GM12878 (cell line): ENCODE measurements around the gene BCR. TPM values are rescaled to one million over a fixed set of nuclear protein-coding genes. Genes with fewer than 3 reads are reported as not detected.

Experiments used
- ATAC-seq: fragments of 200-7000 bp; cut with Tn5 transposase; 3 replicates; pipeline ENCODE4 v1.9.1; 2020; ENCODE audit warnings: mild to moderate bottlenecking, moderate library complexity
- BruUV-seq: library from RNA; stranded (reverse); fragments of 400-500 nt; replicated peaks from 2 replicates; lab custom pipeline; 2021; lab: Mats Ljungman, UMichigan
- CTCF ChIA-PET: fragments of 300-600 bp; sonication (Branson Sonifier 250); formaldehyde crosslinking; extraction: SDS; loops from one replicate; lab custom pipeline; 2021; ENCODE audit warnings: inconsistent platforms; lab: Yijun Ruan, JAX
- POLR2A ChIA-PET: fragments of 350-600 bp; formaldehyde crosslinking; extraction: SDS; loops from one replicate; lab custom pipeline; 2021; ENCODE audit warnings: inconsistent platforms; lab: Charles Lee
- RAD21 ChIA-PET: fragments of 300-600 bp; sonication (Branson Sonifier 250); formaldehyde crosslinking; loops from one replicate; lab custom pipeline; 2023; ENCODE audit warnings: antibody characterized with exemption; ENCODE audit not compliant: unreplicated experiment; lab: Charles Lee
- SMC1A ChIA-PET: fragments of 300-600 bp; sonication (Branson Sonifier 250); formaldehyde crosslinking; loops from one replicate; lab custom pipeline; 2023; ENCODE audit not compliant: unreplicated experiment, uncharacterized antibody; lab: Charles Lee
- DNase-seq: peaks from one replicate; pipeline ENCODE4 v3.0.0-alpha.2; 2011; ENCODE audit warnings: low read depth, low spot score
- FAIRE-seq: peaks from 3 replicates; lab custom pipeline; 2011; peaks lifted over from hg19 to GRCh38; lab: Jason Lieb, UNC
- H2AFZ ChIP-seq: 2 replicates; pipeline ENCODE4 v1.6.0; 2011; ENCODE audit warnings: low read depth, low read length, control low read depth; ENCODE audit not compliant: control insufficient read depth
- H3K27ac ChIP-seq: 2 replicates; pipeline ENCODE4 v1.5.1; 2011; ENCODE audit warnings: control low read depth; ENCODE audit not compliant: control insufficient read depth, insufficient read depth
- H3K27me3 ChIP-seq, 2 experiments: replicated peaks in 1 of 2; 2 replicates each; pipeline versions ENCODE4 v1.6.0 to v1.6.1; 2011; ENCODE audit warnings: low read length in 1 of 2; ENCODE audit not compliant: control insufficient read depth in 2 of 2, insufficient read depth in 2 of 2
- H3K36me3 ChIP-seq, 2 experiments: 2 replicates each; pipeline ENCODE4 v1.5.1; 2011; ENCODE audit warnings: low read length in 1 of 2; ENCODE audit not compliant: control insufficient read depth in 2 of 2, insufficient read depth in 2 of 2
- H3K4me1 ChIP-seq: 2 replicates; pipeline ENCODE4 v1.6.1; 2011; ENCODE audit warnings: mild to moderate bottlenecking, low read length, moderate library complexity, mixed read lengths; ENCODE audit not compliant: control insufficient read depth, insufficient read depth
- H3K4me2 ChIP-seq: 2 replicates; pipeline ENCODE4 v1.6.0; 2011; ENCODE audit warnings: control low read depth; ENCODE audit not compliant: control insufficient read depth, insufficient read depth
- H3K4me3 ChIP-seq: fragments of 200-600 bp; sonication (generic); 2 replicates; pipeline ENCODE4 v1.5.1; 2016
- H3K79me2 ChIP-seq: 2 replicates; pipeline ENCODE4 v1.6.0; 2011; ENCODE audit warnings: low read length; ENCODE audit not compliant: control insufficient read depth, insufficient read depth
- H3K9ac ChIP-seq: 2 replicates; pipeline ENCODE4 v1.8.0; 2011; ENCODE audit warnings: low read length, control low read depth, mixed read lengths; ENCODE audit not compliant: control insufficient read depth, insufficient read depth
- H3K9me3 ChIP-seq: replicated peaks from 3 replicates; pipeline ENCODE4 v1.5.1; 2011; ENCODE audit warnings: mild to moderate bottlenecking, low read length; ENCODE audit not compliant: control insufficient read depth, insufficient read depth
- H4K20me1 ChIP-seq: 2 replicates; pipeline ENCODE4 v1.6.0; 2011; ENCODE audit not compliant: control insufficient read depth, insufficient read depth
- RBBP5 ChIP-seq: fragments of 200-600 bp; sonication (generic); conservative IDR thresholded peaks from 2 replicates; pipeline ENCODE4 v1.6.1; 2016
- SREBF2 ChIP-seq: IDR thresholded peaks from 2 replicates; pipeline ENCODE4 v1.6.1; 2012; ENCODE audit warnings: mild to moderate bottlenecking, low read length
- STAT3 ChIP-seq: IDR thresholded peaks from 2 replicates; pipeline ENCODE4 v1.6.1; 2011; ENCODE audit warnings: low read depth, low read length, improper control_type of control experiment
- WGBS: methylation state at CpG from one replicate; pipeline ENCODE4 v1.1.6; 2016; ENCODE audit warnings: low lambda C conversion rate; ENCODE audit not compliant: insufficient replicate concordance, insufficient coverage; ENCODE audit errors: missing lambda C conversion rate; 5-methylcytosine and 5-hydroxymethylcytosine counted together
- in situ Hi-C: fragments of 300-500 bp; cut with MboI; formaldehyde crosslinking; loops from 9 replicates; pipeline ENCODE4 v1.14.3; 2018; ENCODE audit warnings: mixed read lengths
- intact Hi-C: fragments of 100-400 bp; cut with micrococcal nuclease; formaldehyde crosslinking; loops from one replicate; pipeline ENCODE4 v1.14.2; 2022; ENCODE audit not compliant: unreplicated experiment
- polyA plus RNA-seq, 11 experiments: library from polyadenylated mRNA; depleted of rRNA in 4 of 11; unstranded in 6 of 11; stranded (reverse) in 5 of 11; fragments of >200 nt; fragmentation: Nextera tagmentation in 4 of 11; fragmentation: Illumina TruSeq in 1 of 11; extraction: Ambion mirVana in 4 of 11; extraction: Trizol in 1 of 11; gene quantifications; 1 replicate in 1 of 11; 2 replicates in 10 of 11; pipeline versions ENCODE4 v1.2.1 to v1.2.3, GENCODE V29; 2011 to 2016; ENCODE audit warnings: inconsistent platforms in 2 of 11, missing spikeins in 2 of 11, low read depth in 1 of 11
- total RNA-seq, 4 experiments: library from RNA; depleted of rRNA in 3 of 4; stranded (reverse); fragments of >200 nt in 3 of 4; fragmentation: Illumina TruSeq in 1 of 4; extraction: Trizol in 1 of 4; gene quantifications; 2 replicates each; pipeline versions ENCODE4 v1.2.1 to v1.2.3, GENCODE V29; 2013 to 2021
- TF ChIP-seq, protein P1 (sequence below): fragments of 450-650 bp; IDR thresholded peaks from 2 replicates; pipeline ENCODE4 v1.6.1; 2017; ENCODE audit warnings: mild to moderate bottlenecking, moderate library complexity

BCR gene
- total and polyA plus RNA-seq, 10 of the 15 experiments (the other 5 are each of a cell fraction or from before 2014, with no cell fraction given) = 1.7 to 64.7 (median 18.4) TPM

DNA sequence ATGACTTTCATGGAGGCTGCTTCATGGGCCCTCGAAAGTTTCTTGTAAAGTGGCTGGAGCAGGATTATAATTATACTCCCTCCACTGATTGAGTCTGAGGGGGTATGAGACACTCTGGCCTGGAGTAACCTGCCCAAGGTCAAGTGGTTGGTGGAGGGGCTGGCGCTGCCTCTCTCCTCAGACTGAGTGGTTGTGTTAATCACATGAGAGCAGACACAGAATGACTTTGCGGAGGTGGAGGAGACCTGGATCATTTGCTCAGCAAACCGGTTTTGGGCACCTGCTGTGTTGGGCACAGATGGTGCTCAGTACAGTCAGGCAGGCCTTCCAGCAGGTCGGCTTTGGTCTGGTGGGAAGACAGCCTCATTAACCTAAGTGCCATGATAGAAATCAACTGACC is 11.8 kb downstream of the BCR start:
- in situ Hi-C loops = no loop called here
- Histone ChIP-seq H3K36me3 (peaks cover 13 to 15% of the 10 kb centered on the region in 2 experiments; a peak in 3 of 4 replicates), H3K27ac (no peak overlapping the region), H3K4me3 (no peak overlapping the region), H3K9me3 (no peaks in the 10 kb centered on the region), H3K9ac (no peak overlapping the region), H3K4me1 (no peaks in the 10 kb centered on the region), H3K79me2 (peaks cover 20% of the 10 kb centered on the region), H3K4me2 (no peak overlapping the region), H4K20me1 (no peaks in the 10 kb centered on the region; the same call in 1 of the 2 replicates), H3K27me3 (no peaks in the 10 kb centered on the region), H2AFZ (no peak overlapping the region)
- 84% methylated on average over 5 of the region's 5 CpGs for WGBS
- intact Hi-C loops = no loop called here
- ChIA-PET CTCF (no interaction called here), POLR2A (no interaction called here), SMC1A (no interaction called here), RAD21 (interaction anchor here (0.6 kb wide), 1 partner anchor 21 kb away, joined by 3 read pairs; no protein-coding TSS in a partner anchor)
- no TSS peak for BruUV-seq
- TF ChIP-seq RBBP5 = no peak
- ATAC-seq = no peak
- no peak for DNase-seq
- no peak for FAIRE-seq

DNA sequence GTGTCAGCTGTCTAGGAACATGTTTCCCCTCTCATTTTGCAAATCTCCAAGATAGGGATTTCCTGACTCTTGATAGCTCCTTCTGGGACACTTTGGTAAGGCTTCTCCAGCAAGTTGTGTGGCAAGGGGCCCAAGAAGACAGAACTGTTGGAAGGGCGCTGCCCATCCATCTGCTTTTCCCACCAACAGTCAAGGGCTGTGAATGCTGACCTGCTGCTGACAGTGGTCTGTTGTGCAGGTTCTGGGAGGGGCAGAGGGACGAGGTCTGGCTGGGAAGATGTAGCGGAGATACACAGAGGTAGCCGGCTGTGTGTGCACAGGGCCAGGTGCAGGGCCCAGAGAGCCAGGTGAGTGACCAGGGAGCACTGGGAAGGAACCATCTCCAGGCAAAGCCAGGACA is 12.2 kb downstream of the BCR start:
- peaks cover 13 to 14% of the 10 kb centered on the region in 2 experiments; a peak in 3 of 4 replicates for H3K36me3 ChIP-seq
- ChIA-PET CTCF (no interaction called here), RAD21 (interaction anchor here (0.6 kb wide), 1 partner anchor 21 kb away, joined by 3 read pairs; no protein-coding TSS in a partner anchor), SMC1A (no interaction called here), POLR2A (no interaction called here)
- intact Hi-C loops (no loop called here), in situ Hi-C loops (no loop called here)
- no peak overlapping the region for H3K4me3 ChIP-seq
- no TSS peak for BruUV-seq
- H3K9me3 ChIP-seq = no peaks in the 10 kb centered on the region
- H3K9ac ChIP-seq = no peak overlapping the region
- DNase-seq (no peak), ATAC-seq (no peak), FAIRE-seq (no peak)
- 65% methylated on average over 4 of the region's 4 CpGs for WGBS
- no peak overlapping the region for H3K4me2 ChIP-seq
- H3K27me3 ChIP-seq = no peaks in the 10 kb centered on the region
- H3K27ac ChIP-seq = no peak overlapping the region
- H4K20me1 ChIP-seq = no peaks in the 10 kb centered on the region; the same call in 1 of the 2 replicates
- TF ChIP-seq, protein P1, sequence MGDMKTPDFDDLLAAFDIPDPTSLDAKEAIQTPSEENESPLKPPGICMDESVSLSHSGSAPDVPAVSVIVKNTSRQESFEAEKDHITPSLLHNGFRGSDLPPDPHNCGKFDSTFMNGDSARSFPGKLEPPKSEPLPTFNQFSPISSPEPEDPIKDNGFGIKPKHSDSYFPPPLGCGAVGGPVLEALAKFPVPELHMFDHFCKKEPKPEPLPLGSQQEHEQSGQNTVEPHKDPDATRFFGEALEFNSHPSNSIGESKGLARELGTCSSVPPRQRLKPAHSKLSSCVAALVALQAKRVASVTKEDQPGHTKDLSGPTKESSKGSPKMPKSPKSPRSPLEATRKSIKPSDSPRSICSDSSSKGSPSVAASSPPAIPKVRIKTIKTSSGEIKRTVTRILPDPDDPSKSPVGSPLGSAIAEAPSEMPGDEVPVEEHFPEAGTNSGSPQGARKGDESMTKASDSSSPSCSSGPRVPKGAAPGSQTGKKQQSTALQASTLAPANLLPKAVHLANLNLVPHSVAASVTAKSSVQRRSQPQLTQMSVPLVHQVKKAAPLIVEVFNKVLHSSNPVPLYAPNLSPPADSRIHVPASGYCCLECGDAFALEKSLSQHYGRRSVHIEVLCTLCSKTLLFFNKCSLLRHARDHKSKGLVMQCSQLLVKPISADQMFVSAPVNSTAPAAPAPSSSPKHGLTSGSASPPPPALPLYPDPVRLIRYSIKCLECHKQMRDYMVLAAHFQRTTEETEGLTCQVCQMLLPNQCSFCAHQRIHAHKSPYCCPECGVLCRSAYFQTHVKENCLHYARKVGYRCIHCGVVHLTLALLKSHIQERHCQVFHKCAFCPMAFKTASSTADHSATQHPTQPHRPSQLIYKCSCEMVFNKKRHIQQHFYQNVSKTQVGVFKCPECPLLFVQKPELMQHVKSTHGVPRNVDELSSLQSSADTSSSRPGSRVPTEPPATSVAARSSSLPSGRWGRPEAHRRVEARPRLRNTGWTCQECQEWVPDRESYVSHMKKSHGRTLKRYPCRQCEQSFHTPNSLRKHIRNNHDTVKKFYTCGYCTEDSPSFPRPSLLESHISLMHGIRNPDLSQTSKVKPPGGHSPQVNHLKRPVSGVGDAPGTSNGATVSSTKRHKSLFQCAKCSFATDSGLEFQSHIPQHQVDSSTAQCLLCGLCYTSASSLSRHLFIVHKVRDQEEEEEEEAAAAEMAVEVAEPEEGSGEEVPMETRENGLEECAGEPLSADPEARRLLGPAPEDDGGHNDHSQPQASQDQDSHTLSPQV = no peak
- TF ChIP-seq SREBF2 (no peak), STAT3 (no peak)
- TF ChIP-seq, all 136 proteins: peak for 0
- Histone ChIP-seq H3K79me2 (peaks cover 16% of the 10 kb centered on the region), H2AFZ (no peak overlapping the region), H3K4me1 (no peaks in the 10 kb centered on the region)
